ENCODE data around the gene KDELR1. TPM values are rescaled to one million over a fixed set of nuclear protein-coding genes. Genes with fewer than 3 reads are reported as not detected.

The KDELR1 gene
- total and polyA plus RNA-seq, 9 of the 15 experiments (the other 6 are each of a cell fraction or from before 2014, with no cell fraction given): 6.1 to 165 (median 58.5) TPM

GRCh38 chr19:48397263-48398101 is 6.1 kb upstream of the KDELR1 start (continued):
- no peak for TF ChIP-seq REST (IDR thresholded peaks at IDR 0.05; ENCODE audit: borderline replicate concordance)
- TF ChIP-seq REST (CRISPR knock-in tag; IDR thresholded peaks at IDR 0.05; ENCODE audit: low read depth): no peak
- no peak for TF ChIP-seq ZNF695 (CRISPR knock-in tag; IDR thresholded peaks at IDR 0.05)
- peak; percentile 71; the same call in 1 of the 2 replicates for TF ChIP-seq HDAC2 (IDR thresholded peaks at IDR 0.05)
- 0 out of 2 replicates have a peak, but pooled peaks have one; percentile 42 for TF ChIP-seq ZNF740 (CRISPR knock-in tag; IDR thresholded peaks at IDR 0.05)
- TF ChIP-seq ZNF740 (tag; IDR thresholded peaks at IDR 0.05): no peak
- no peak for TF ChIP-seq TARDBP (IDR thresholded peaks at IDR 0.05)
- no peak for TF ChIP-seq GTF2F1 (IDR thresholded peaks at IDR 0.05; ENCODE audit: low read depth, low read length)
- 0 out of 2 replicates have a peak, but pooled peaks have one; percentile 20 for TF ChIP-seq HINFP (tag; conservative IDR thresholded peaks at IDR 0.05; ENCODE audit: low read depth)
- TF ChIP-seq TOE1 (IDR thresholded peaks at IDR 0.05; ENCODE audit: borderline replicate concordance): peak; percentile 68; the same call in 1 of the 2 replicates
- no peak for TF ChIP-seq TOE1 (CRISPR knock-in tag; IDR thresholded peaks at IDR 0.05; ENCODE audit: borderline replicate concordance, low read depth)
- TF ChIP-seq MBD2 (IDR thresholded peaks at IDR 0.05; ENCODE audit: borderline replicate concordance, low read depth): no peak
- TF ChIP-seq ZNF274 (IDR thresholded peaks at IDR 0.05; ENCODE audit: borderline replicate concordance, low read depth, low read length): no peak
- peak; percentile 94; the same call in 1 of the 2 replicates for TF ChIP-seq HDGF (IDR thresholded peaks at IDR 0.05)

All from K562 (cell line).